Aorta (tissue), 5 donors: ENCODE results near the gene HADH. TPM values are rescaled to one million over a fixed set of nuclear protein-coding genes. Genes with fewer than 3 reads are reported as not detected.

ENCODE experiments used
- ATAC-seq: fragments of 200-7000 bp; cut with Tn5 transposase; one replicate; pipeline ENCODE4 v1.9.1; 2022; ENCODE audit warnings: moderate library complexity; ENCODE audit not compliant: low FRiP score
- DNase-seq, 2 donors: peaks; one replicate each; pipeline ENCODE4 v3.0.0-alpha.2; 2020
- H3K27ac ChIP-seq, 2 donors: one replicate each; pipeline ENCODE4 v1.5.1; 2013; ENCODE audit warnings: low read length in 2 of 2, mild to moderate bottlenecking in 2 of 2, moderate library complexity in 2 of 2, control low read depth in 1 of 2, inconsistent platforms in 1 of 2, low read depth in 1 of 2
- H3K27me3 ChIP-seq, 2 donors: one replicate each; pipeline ENCODE4 v1.6.1; 2013; ENCODE audit warnings: control low read depth in 1 of 2, low read length in 1 of 2, mild to moderate bottlenecking in 1 of 2, moderate library complexity in 1 of 2; ENCODE audit not compliant: insufficient read depth in 2 of 2, control insufficient read depth in 1 of 2
- H3K36me3 ChIP-seq, 2 donors: one replicate each; pipeline ENCODE4 v1.6.1; 2013; ENCODE audit warnings: control low read depth in 1 of 2, low read length in 1 of 2, mild to moderate bottlenecking in 1 of 2; ENCODE audit not compliant: insufficient read depth in 2 of 2, control insufficient read depth in 1 of 2
- H3K4me1 ChIP-seq, 2 donors: one replicate each; pipeline ENCODE4 v1.6.1; 2013; ENCODE audit warnings: low read length in 2 of 2, control low read depth in 1 of 2, mild to moderate bottlenecking in 1 of 2, moderate library complexity in 1 of 2; ENCODE audit not compliant: insufficient read depth in 2 of 2, control insufficient read depth in 1 of 2
- H3K4me3 ChIP-seq, 2 donors: one replicate each; pipeline ENCODE4 v1.5.1; 2013; ENCODE audit warnings: low read length in 2 of 2, control low read depth in 1 of 2, mild to moderate bottlenecking in 1 of 2
- H3K9me3 ChIP-seq: one replicate; pipeline ENCODE4 v1.6.1; 2013; ENCODE audit warnings: mild to moderate bottlenecking, low read length; ENCODE audit not compliant: control insufficient read depth
- WGBS, 2 donors: extraction: QIAGEN DNeasy Blood & Tissue Kit; methylation state at CpG; one replicate each; pipeline ENCODE4 v1.1.7; 2013; 5-methylcytosine and 5-hydroxymethylcytosine counted together
- intact Hi-C, 2 donors: fragments of 100-400 bp; cut with DNase I; formaldehyde crosslinking; loops; one replicate each; pipeline versions ENCODE4 v1.14.2 to v1.15.0; 2022
- polyA plus RNA-seq, 2 donors: library from polyadenylated mRNA; stranded (reverse); fragments of 200-250 nt; gene quantifications; one replicate each; pipeline ENCODE4 v1.2.3, GENCODE V29; 2013
- total RNA-seq, 2 donors: library from RNA; stranded (reverse); fragmentation: NEBNext Ultra II Directional; extraction: Animal tissue kit (Norgen Biotek cat#: 25700); gene quantifications; one replicate each; pipeline ENCODE4 v1.2.1, GENCODE V29; 2021
- donor health status: healthy with polysubstance abuse.
- donor health status: Bipolar disorder and iron deficiency.
- donor health status: DM: no; HTN: no; CAD: no.
- donor health status: DM: no; HTN: no; CAD: no.
- donor health status: DM: yes; HTN: yes; CAD: no.

The HADH gene
- total and polyA plus RNA-seq, 4 donors = 38.2 to 79.2 (median 56.5) TPM

DNA sequence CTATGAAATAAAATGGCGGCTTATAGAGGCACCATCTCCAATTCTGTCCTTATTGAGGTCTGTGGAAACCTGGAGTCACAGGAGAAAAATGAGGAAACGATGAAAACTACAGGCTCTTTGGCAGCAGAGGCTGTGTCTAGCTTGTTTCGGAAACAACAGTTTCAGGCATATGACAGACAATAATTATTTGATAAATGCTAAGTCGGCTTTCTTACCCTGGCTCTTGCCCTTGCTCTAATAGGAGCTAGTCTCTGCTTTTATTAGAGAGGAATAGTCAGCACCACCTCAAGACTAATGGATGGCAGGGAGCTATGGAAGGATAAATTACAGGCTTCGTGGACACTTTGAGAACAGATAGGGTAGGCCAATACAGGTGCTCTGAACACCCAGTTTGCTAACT is 24.3 kb downstream of the HADH start:
- 93 to 97% methylated on average over 5 of the region's 5 CpGs for WGBS, 2 donors
- ATAC-seq (no peak), DNase-seq (no peak)
- Histone ChIP-seq H3K9me3 (no peaks in the 10 kb centered on the region), H3K27me3 (no peaks in the 10 kb centered on the region), H3K36me3 (peaks cover 0 to 5% of the 10 kb centered on the region in 2 donors), H3K27ac (no peak overlapping the region), H3K4me1 (peaks cover 0 to 4% of the 10 kb centered on the region in 2 donors), H3K4me3 (no peak overlapping the region)
- intact Hi-C loops = no loop called here

DNA sequence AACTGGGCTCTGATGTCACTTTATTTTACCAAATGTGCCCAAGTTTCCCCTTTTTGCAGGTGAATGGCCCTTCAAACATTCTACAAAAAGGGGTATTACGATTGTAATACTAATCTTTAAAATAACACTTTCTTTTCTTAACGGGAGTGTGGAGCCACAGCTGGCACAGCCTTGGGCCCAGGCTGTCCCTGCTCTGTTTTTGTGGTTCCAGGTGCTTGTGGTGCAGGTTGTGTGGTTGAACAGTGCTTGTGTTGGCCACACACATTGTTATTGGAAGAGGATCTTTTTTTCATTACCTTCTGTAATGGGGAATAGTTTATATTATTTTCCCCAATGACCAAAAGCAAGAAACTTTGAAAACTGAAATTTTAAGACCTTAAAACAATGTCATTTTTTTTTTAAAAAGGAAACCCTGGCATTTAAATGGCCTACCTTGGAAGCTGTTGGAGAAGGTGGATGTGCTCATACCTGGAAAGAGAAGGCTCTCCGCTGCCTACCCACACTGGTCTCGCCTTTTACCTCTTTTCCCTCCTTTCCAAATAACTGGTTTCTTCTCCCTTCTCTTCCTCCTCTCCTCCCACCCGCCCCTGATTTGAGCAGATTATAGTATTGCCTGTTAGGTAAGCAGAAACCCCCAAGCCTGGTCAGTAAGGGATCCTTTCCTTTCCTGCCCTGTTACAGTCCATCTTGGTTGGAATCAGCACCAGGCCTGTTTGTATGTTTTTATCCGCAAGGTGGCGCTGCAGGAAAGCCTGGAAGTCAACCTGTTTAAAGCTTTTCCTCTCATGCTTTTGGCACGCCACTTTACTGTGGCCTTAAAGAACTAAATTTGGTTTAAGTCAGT is 28.6 kb downstream of the HADH start:
- Histone ChIP-seq H3K27ac (no peak overlapping the region), H3K27me3 (no peaks in the 10 kb centered on the region), H3K4me1 (no peaks in the 10 kb centered on the region), H3K4me3 (no peak overlapping the region), H3K9me3 (no peaks in the 10 kb centered on the region), H3K36me3 (peaks cover 4 to 12% of the 10 kb centered on the region in 2 donors)
- peak; percentile 84 for ATAC-seq
- 34 to 37% methylated on average over 8 of the region's 8 CpGs for WGBS, 2 donors
- DNase-seq = peak; percentile 84 to 89
- intact Hi-C loops = no loop called here

DNA sequence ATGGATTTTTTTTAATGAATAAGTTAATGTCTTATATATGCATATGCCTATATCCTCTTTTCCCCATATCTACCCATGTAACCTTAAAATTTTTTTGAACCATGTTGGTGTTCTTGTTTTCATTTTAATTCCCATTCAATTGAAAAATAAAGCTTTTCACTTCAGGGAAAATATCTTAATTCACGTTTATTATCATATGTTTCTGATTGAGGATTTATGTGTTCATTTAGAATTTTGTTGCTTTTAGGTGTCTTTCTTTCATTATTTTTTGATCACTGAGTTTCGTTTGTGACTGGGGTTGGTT is 29.1 kb downstream of the HADH start:
- Histone ChIP-seq H3K9me3 (no peaks in the 10 kb centered on the region), H3K27ac (no peak overlapping the region), H3K4me3 (no peak overlapping the region), H3K27me3 (no peaks in the 10 kb centered on the region), H3K4me1 (no peaks in the 10 kb centered on the region), H3K36me3 (peaks cover 6 to 14% of the 10 kb centered on the region in 2 donors)
- ATAC-seq (no peak), DNase-seq (no peak)
- intact Hi-C loops = no loop called here
- WGBS, 2 donors = 38 to 42% methylated on average over 2 of the region's 2 CpGs

- Histone ChIP-seq H3K4me3 (no peak overlapping the region), H3K9me3 (no peaks in the 10 kb centered on the region), H3K4me1 (no peaks in the 10 kb centered on the region), H3K27me3 (no peaks in the 10 kb centered on the region), H3K36me3 (peaks cover 6 to 24% of the 10 kb centered on the region in 2 donors), H3K27ac (no peak overlapping the region)
- ATAC-seq (no peak), DNase-seq (no peak)
- WGBS, 2 donors = 89 to 90% methylated on average over 5 of the region's 5 CpGs
- intact Hi-C loops = loop anchor here in 1 of 2 donors (5.0 kb wide), 1 partner anchor 548 kb away; no protein-coding TSS in a partner anchor
Observed at GRCh38 chr4:108024085-108024877, 34.6 kb downstream of the HADH start.

GRCh38 chr4:108024878-108025165 is 35.1 kb downstream of the HADH start:
- intact Hi-C loops = loop anchor here in 1 of 2 donors (5.0 kb wide), 1 partner anchor 547 kb away; no protein-coding TSS in a partner anchor
- H3K9me3 ChIP-seq = no peaks in the 10 kb centered on the region
- ATAC-seq = no peak
- DNase-seq = no peak
- no peak overlapping the region for H3K27ac ChIP-seq
- H3K36me3 ChIP-seq = peaks cover 5 to 22% of the 10 kb centered on the region in 2 donors
- no peaks in the 10 kb centered on the region for H3K27me3 ChIP-seq
- no peak overlapping the region for H3K4me3 ChIP-seq
- H3K4me1 ChIP-seq = no peaks in the 10 kb centered on the region

DNA sequence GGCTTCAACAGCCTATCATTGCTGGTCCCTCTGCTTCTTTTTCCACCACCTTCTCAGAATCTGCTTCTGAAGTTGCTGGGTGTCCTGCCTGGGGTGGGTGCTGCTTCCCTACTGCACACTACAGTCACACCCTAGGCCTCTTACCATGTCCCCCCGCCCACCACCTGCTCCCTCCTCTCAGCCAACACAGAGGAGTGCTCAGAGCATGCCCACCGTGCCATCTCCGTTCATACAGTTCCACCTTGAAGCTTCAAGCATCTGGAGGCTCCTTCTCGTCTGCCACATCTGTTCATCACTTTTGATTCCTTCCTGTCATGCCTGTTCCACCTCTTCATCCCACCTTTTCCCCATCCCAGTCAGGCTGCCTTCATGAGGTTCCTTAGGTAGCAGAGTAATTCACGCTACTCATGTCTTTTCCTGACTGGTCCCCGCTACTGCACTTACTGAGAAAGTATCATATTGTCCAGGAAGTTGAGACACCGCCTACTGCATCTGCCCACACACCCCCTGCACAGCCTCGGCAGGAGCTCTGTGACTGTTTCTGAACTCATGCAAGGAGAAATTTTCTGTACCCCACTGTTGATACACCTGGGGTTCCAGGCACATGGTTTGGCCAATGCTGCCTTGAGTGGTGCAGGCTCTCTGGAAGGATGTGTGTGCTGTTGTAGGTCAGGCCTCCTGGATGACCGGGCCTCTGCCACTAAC is 39.5 kb downstream of the HADH start:
- ATAC-seq (no peak), DNase-seq (no peak)
- no peak overlapping the region for H3K27ac ChIP-seq
- no peaks in the 10 kb centered on the region for H3K27me3 ChIP-seq
- peaks cover 4 to 20% of the 10 kb centered on the region in 2 donors for H3K36me3 ChIP-seq
- no peaks in the 10 kb centered on the region for H3K4me1 ChIP-seq
- intact Hi-C loops = no loop called here
- H3K9me3 ChIP-seq = no peaks in the 10 kb centered on the region
- no peak overlapping the region for H3K4me3 ChIP-seq
- 88 to 90% methylated on average over 9 of the region's 9 CpGs for WGBS, 2 donors

DNA sequence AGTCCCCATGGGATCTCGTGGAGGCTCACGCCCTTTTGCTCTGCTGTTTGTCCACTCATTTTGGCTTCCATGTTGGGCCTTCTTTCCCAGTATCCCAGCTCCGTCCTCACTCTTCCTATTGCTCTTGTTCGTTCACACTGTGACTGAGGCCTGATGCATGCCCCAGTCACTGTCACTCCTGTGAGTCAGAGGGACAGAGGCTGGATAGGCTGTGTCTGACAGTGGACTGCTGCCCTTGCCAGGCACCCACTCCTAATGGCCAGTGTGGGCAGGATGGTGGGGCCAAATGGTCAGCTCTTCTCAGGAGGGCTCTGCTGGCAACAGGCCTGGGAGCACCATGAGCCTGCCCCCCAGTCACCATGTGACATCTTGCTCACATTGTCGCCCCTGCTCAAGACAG is 40.0 kb downstream of the HADH start:
- Histone ChIP-seq H3K27me3 (no peaks in the 10 kb centered on the region), H3K4me1 (no peaks in the 10 kb centered on the region), H3K27ac (no peak overlapping the region), H3K4me3 (no peak overlapping the region), H3K36me3 (peaks cover 5 to 22% of the 10 kb centered on the region in 2 donors), H3K9me3 (no peaks in the 10 kb centered on the region)
- DNase-seq (no peak), ATAC-seq (no peak)
- 91% methylated on average over 5 of the region's 5 CpGs for WGBS, 2 donors
- intact Hi-C loops = no loop called here

DNA sequence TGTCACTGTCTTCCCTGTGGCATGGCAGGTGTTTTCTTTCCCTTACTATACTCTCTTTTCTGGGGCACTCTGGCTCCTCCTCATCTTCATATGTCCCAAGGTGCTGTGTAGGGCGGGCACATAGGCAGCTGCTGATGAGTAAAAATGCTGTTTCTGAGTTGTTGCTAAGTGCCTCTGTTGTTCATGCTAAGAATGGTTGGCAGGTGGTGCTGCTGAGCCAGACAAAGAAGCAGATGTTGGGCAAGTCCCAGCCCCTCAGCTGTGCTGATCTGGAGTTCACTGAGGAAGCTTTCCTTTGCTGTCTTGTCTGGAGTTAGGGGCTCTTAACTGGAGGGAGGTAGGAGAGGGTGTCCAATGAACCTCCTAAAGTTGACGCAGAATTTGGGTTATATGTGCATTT is 40.6 kb downstream of the HADH start:
- no peaks in the 10 kb centered on the region for H3K27me3 ChIP-seq
- H3K36me3 ChIP-seq = peaks cover 5 to 22% of the 10 kb centered on the region in 2 donors
- H3K9me3 ChIP-seq = no peaks in the 10 kb centered on the region
- no peak overlapping the region for H3K27ac ChIP-seq
- no peaks in the 10 kb centered on the region for H3K4me1 ChIP-seq
- no peak for ATAC-seq
- H3K4me3 ChIP-seq = no peak overlapping the region
- WGBS, 2 donors = 89 to 91% methylated on average over 2 of the region's 2 CpGs
- intact Hi-C loops = no loop called here
- no peak for DNase-seq
